CD14-positive monocyte (primary cell): ENCODE data around the gene SRGAP1. TPM values are rescaled to one million over a fixed set of nuclear protein-coding genes. Genes with fewer than 3 reads are reported as not detected.

ENCODE experiments used
- DNase-seq, 3 donors: peaks; one replicate each; pipeline ENCODE4 v3.0.0-alpha.2; 2011 to 2022
- H2AFZ ChIP-seq: 2 replicates; pipeline ENCODE4 v1.6.0; 2012; ENCODE audit warnings: mild to moderate bottlenecking, low read depth, low read length, inconsistent platforms; ENCODE audit not compliant: insufficient read depth, poor library complexity, severe bottlenecking
- H3K27ac ChIP-seq, 2 donors: 1 replicate in 1 of 2; 2 replicates in 1 of 2; pipeline ENCODE4 v1.5.1; 2012 to 2013; ENCODE audit warnings: low read length in 2 of 2, control low read depth in 1 of 2, inconsistent platforms in 1 of 2, low read depth in 1 of 2, mild to moderate bottlenecking in 1 of 2
- H3K27me3 ChIP-seq, 2 donors: one replicate each; pipeline versions ENCODE4 v1.6.0 to v1.6.1; 2011 to 2013; ENCODE audit warnings: low read length in 2 of 2; ENCODE audit not compliant: control insufficient read depth in 2 of 2, insufficient read depth in 2 of 2
- H3K36me3 ChIP-seq, 2 donors: replicated peaks in 1 of 2; 1 replicate in 1 of 2; 2 replicates in 1 of 2; pipeline versions ENCODE4 v1.5.1 to v1.6.1; 2012 to 2013; ENCODE audit warnings: low read length in 2 of 2, control low read depth in 1 of 2, inconsistent platforms in 1 of 2, mild to moderate bottlenecking in 1 of 2; ENCODE audit not compliant: insufficient read depth in 2 of 2, control insufficient read depth in 1 of 2
- H3K4me1 ChIP-seq, 2 donors: 1 replicate in 1 of 2; 2 replicates in 1 of 2; pipeline versions ENCODE4 v1.5.1 to v1.6.1; 2012 to 2013; ENCODE audit warnings: low read length in 2 of 2, control low read depth in 1 of 2, inconsistent platforms in 1 of 2, mild to moderate bottlenecking in 1 of 2, moderate library complexity in 1 of 2; ENCODE audit not compliant: insufficient read depth in 2 of 2, control insufficient read depth in 1 of 2
- H3K4me2 ChIP-seq: replicated peaks from 2 replicates; pipeline ENCODE3; 2012; ENCODE audit warnings: low read length, moderate library complexity, mild to moderate bottlenecking; ENCODE audit not compliant: poor library complexity, severe bottlenecking; ENCODE audit errors: extremely low read depth
- H3K4me3 ChIP-seq, 3 experiments: fragments of 200-600 bp in 1 of 3; sonication (generic) in 1 of 3; replicated peaks in 1 of 3; 1 replicate in 2 of 3; 2 replicates in 1 of 3; pipeline ENCODE4 v1.5.1; 2011 to 2013; ENCODE audit warnings: low read length in 3 of 3, mild to moderate bottlenecking in 3 of 3, control low read depth in 2 of 3, low read depth in 2 of 3, inconsistent platforms in 1 of 3, moderate library complexity in 1 of 3
- H3K79me2 ChIP-seq: 2 replicates; pipeline ENCODE4 v1.6.0; 2012; ENCODE audit warnings: mild to moderate bottlenecking, control low read depth, inconsistent platforms, low read length, moderate library complexity; ENCODE audit not compliant: insufficient read depth
- H3K9ac ChIP-seq: 2 replicates; pipeline ENCODE4 v1.6.0; 2017; ENCODE audit warnings: low read length, mild to moderate bottlenecking; ENCODE audit not compliant: insufficient read depth, poor library complexity, severe bottlenecking
- H3K9me3 ChIP-seq, 2 donors: replicated peaks in 1 of 2; 1 replicate in 1 of 2; 2 replicates in 1 of 2; pipeline versions ENCODE4 v1.5.1 to v1.6.1; 2012 to 2013; ENCODE audit warnings: low read length in 2 of 2, control low read depth in 1 of 2; ENCODE audit not compliant: control insufficient read depth in 1 of 2, insufficient read depth in 1 of 2
- H4K20me1 ChIP-seq: 2 replicates; pipeline ENCODE4 v1.6.0; 2012; ENCODE audit warnings: mild to moderate bottlenecking, low read length, control low read depth, moderate library complexity; ENCODE audit not compliant: insufficient read depth
- H3K27ac Mint-ChIP-seq, 7 donors: one replicate each; pipeline ENCODE4 v1.8.0; 2020; ENCODE audit warnings: mild to moderate bottlenecking in 7 of 7, mixed read lengths in 7 of 7, moderate library complexity in 6 of 7, inconsistent platforms in 2 of 7
- H3K27me3 Mint-ChIP-seq, 3 donors: one replicate each; pipeline ENCODE4 v1.8.0; 2021 to 2022; ENCODE audit warnings: low read depth in 3 of 3, mild to moderate bottlenecking in 3 of 3, mixed read lengths in 3 of 3, moderate library complexity in 3 of 3, inconsistent platforms in 1 of 3
- H3K36me3 Mint-ChIP-seq, 2 donors: one replicate each; pipeline ENCODE4 v1.8.0; 2020; ENCODE audit warnings: mixed read lengths in 2 of 2, inconsistent platforms in 1 of 2, mild to moderate bottlenecking in 1 of 2
- H3K4me1 Mint-ChIP-seq: one replicate; pipeline ENCODE4 v1.8.0; 2020; ENCODE audit warnings: mild to moderate bottlenecking, mixed read lengths
- H3K4me3 Mint-ChIP-seq, 2 donors: one replicate each; pipeline ENCODE4 v1.8.0; 2020; ENCODE audit warnings: mild to moderate bottlenecking in 2 of 2, mixed read lengths in 2 of 2, moderate library complexity in 1 of 2
- H3K9me3 Mint-ChIP-seq, 7 donors: one replicate each; pipeline ENCODE4 v1.8.0; 2020 to 2022; ENCODE audit warnings: mixed read lengths in 7 of 7, mild to moderate bottlenecking in 6 of 7, moderate library complexity in 6 of 7, inconsistent platforms in 2 of 7
- WGBS: methylation state at CpG from one replicate; pipeline ENCODE4 v1.1.5; 2013; ENCODE audit warnings: missing lambda C conversion rate; ENCODE audit not compliant: insufficient coverage; 5-methylcytosine and 5-hydroxymethylcytosine counted together
- intact Hi-C, 2 donors: fragments of 100-400 bp; cut with micrococcal nuclease; formaldehyde crosslinking; loops; one replicate each; pipeline versions ENCODE4 v1.15.0 to v1.15.1; 2023
- polyA plus RNA-seq, 3 donors: library from polyadenylated mRNA; depleted of rRNA in 1 of 3; unstranded in 2 of 3; stranded (reverse) in 1 of 3; fragments of 300-500 nt in 2 of 3; fragments of >200 nt in 1 of 3; fragmentation: Illumina TruSeq in 2 of 3; gene quantifications; 1 replicate in 2 of 3; 2 replicates in 1 of 3; pipeline ENCODE4 v1.2.3, GENCODE V29; 2012 to 2021
- TF ChIP-seq, protein P1 (sequence below): fragments of 200-600 bp; IDR thresholded peaks from one replicate; pipeline ENCODE4 v1.8.0; 2022; ENCODE audit warnings: antibody characterized with exemption, mild to moderate bottlenecking

Gene SRGAP1
- polyA plus RNA-seq, 3 donors: 0.05 to 0.52 (median 0.07) TPM

DNA sequence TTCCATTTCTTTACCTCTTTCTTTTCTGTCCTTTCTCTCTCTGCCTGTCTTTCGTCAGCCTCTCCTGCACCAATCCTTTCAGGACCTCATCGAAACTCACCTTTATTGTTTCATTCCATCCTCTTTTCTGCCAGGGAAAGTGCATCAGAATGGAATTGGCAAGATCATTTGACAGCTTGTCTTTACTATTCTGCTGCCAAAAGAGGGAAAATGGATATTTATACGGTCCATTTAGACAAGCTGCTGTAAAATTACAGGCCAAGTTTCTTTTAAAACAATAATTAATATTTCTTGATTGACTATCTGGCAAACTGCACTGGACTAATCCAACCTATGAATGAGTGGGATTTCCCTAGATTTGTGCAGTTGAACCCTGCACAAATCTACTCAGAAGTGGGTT is 7.6 kb upstream of the SRGAP1 start:
- Histone ChIP-seq H3K27me3 (no peaks in the 10 kb centered on the region), H3K79me2 (no peaks in the 10 kb centered on the region), H2AFZ (no peak overlapping the region), H3K4me2 (no peak overlapping the region), H4K20me1 (no peaks in the 10 kb centered on the region), H3K9me3 (no peaks in the 10 kb centered on the region), H3K9ac (no peak overlapping the region), H3K4me3 (no peak overlapping the region), H3K27ac (no peak overlapping the region), H3K4me1 (no peaks in the 10 kb centered on the region), H3K36me3 (no peaks in the 10 kb centered on the region)
- Mint-ChIP-seq H3K4me3 (no peak overlapping the region), H3K27me3 (peaks cover 6 to 10% (median 9%) of the 10 kb centered on the region in 3 donors), H3K36me3 (no peaks in the 10 kb centered on the region), H3K9me3 (no peaks in the 10 kb centered on the region), H3K4me1 (no peaks in the 10 kb centered on the region), H3K27ac (no peak overlapping the region)
- no peak for DNase-seq
- TF ChIP-seq, protein P1, sequence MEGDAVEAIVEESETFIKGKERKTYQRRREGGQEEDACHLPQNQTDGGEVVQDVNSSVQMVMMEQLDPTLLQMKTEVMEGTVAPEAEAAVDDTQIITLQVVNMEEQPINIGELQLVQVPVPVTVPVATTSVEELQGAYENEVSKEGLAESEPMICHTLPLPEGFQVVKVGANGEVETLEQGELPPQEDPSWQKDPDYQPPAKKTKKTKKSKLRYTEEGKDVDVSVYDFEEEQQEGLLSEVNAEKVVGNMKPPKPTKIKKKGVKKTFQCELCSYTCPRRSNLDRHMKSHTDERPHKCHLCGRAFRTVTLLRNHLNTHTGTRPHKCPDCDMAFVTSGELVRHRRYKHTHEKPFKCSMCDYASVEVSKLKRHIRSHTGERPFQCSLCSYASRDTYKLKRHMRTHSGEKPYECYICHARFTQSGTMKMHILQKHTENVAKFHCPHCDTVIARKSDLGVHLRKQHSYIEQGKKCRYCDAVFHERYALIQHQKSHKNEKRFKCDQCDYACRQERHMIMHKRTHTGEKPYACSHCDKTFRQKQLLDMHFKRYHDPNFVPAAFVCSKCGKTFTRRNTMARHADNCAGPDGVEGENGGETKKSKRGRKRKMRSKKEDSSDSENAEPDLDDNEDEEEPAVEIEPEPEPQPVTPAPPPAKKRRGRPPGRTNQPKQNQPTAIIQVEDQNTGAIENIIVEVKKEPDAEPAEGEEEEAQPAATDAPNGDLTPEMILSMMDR: no peak
- intact Hi-C loops: no loop called here
- no CpG with 5 or more reads among the region's 3 CpGs for WGBS

- Histone ChIP-seq H2AFZ (no peak overlapping the region), H3K4me2 (no peak overlapping the region), H3K79me2 (no peaks in the 10 kb centered on the region), H3K4me1 (peaks cover 4% of the 10 kb centered on the region in 2 donors), H3K27me3 (peaks cover 2 to 6% of the 10 kb centered on the region in 2 donors), H3K4me3 (no peak overlapping the region), H3K36me3 (no peaks in the 10 kb centered on the region), H3K27ac (no peak overlapping the region), H3K9me3 (no peaks in the 10 kb centered on the region), H4K20me1 (no peaks in the 10 kb centered on the region), H3K9ac (no peak overlapping the region)
- TF ChIP-seq, protein P1: no peak
- intact Hi-C loops: loop anchor here in 1 of 2 donors (2.0 kb wide), 1 partner anchor 418 kb away; no protein-coding TSS in a partner anchor
- H3K9me3 Mint-ChIP-seq: no peaks in the 10 kb centered on the region
- no peaks in the 10 kb centered on the region for H3K36me3 Mint-ChIP-seq
- WGBS: 92% methylated on average over 8 of the region's 9 CpGs
- peaks cover 15 to 17% (median 15%) of the 10 kb centered on the region in 3 donors for H3K27me3 Mint-ChIP-seq
- peaks cover 4% of the 10 kb centered on the region for H3K4me1 Mint-ChIP-seq
- DNase-seq: no peak
- H3K27ac Mint-ChIP-seq: no peak overlapping the region
- no peak overlapping the region for H3K4me3 Mint-ChIP-seq
These were observed 6.1 kb upstream of the SRGAP1 start for GRCh38 chr12:63838411-63838810.
